Stimulated activated CD8-positive, alpha-beta memory T cell treated with anti-CD3 and anti-CD28 coated beads, Interleukin-4, amount 100 ng/mL, for 1 hour (primary cell): ENCODE data around the gene IGSF5.
"Not testable (repeated sequence)": the region's sequence is repeated elsewhere in the genome, so short reads cannot be mapped to it uniquely, and the experiment has no call there.

Experiments
- DNase-seq, 2 donors: peaks; one replicate each; pipeline ENCODE4 v3.0.0-alpha.2; 2020; ENCODE audit warnings: low read depth in 2 of 2, low spot score in 1 of 2

The IGSF5 gene

GRCh38 chr21:39744883-39745282 lies at the start of gene IGSF5:
IGSF5 (plus strand) TSS chr21:39745183; CDS start chr21:39745510, 327 bp downstream.
- not testable (repeated sequence) for DNase-seq

DNA sequence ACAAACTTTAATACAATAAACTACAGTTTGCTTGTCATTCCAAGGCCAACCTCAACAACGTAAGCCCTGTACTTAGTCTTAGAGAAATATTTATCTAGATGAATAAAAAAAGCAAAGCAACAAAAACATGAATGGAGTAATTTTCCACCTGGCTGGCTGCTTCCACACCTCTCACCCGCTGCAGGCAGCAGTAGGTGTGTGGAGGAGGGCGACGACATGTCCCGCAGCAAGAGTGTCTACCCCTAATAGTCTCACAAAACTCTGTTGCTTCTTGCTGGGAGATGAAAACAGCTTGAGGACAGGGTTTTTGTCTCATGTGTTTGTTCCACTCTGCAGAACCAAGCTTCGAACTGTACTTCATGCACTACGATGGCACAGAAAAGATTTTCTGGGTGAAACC lies 48.8 kb upstream of the IGSF5 start:
- DNase-seq, result no peak

GRCh38 chr21:39696618-39697017 lies 48.4 kb upstream of the IGSF5 start:
- no peak for DNase-seq

- no peak for DNase-seq
Observed at GRCh38 chr21:39700318-39700717, 44.7 kb upstream of the IGSF5 start.

DNA sequence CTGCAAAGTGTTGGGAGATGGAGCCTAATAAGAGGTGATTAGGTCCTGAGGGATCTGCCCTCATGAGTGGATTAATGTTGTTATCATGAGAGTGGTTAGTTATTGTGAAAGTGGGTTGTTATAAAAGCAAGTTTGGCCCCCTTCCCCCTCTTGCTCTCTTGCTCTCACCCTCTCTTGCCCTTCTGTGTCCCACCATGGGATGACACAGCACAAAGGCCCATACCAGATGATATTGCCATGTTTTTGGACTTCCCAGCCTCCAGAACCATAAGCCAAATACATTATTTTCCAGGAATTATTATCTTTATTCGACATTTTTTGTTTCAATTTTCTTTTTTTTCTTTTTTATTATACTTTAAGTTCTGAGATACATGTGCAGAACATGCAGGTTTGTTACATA lies 41.4 kb upstream of the IGSF5 start:
- DNase-seq, result no peak

- DNase-seq, result no peak
Observed at GRCh38 chr21:39705849-39706248, 39.1 kb upstream of the IGSF5 start.

DNA sequence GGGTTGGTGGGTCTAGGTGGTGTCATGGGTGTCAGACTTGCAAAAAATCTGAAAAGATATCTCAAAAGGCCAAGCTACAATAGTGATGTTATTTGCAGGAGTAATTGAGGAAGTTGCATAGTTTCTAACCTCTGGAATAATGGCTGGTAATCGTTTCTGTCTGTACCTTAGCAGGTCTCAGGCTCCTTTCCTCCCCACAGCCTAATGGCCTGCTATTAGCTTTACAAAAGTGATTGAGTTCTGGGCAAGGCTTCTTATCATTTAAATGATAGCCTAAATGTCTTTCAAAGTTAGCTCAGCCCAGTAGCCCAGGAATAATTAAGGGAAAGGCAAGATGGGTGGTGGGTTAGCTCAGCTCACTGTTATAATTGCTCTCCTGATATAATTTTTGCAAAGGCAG lies 37.7 kb upstream of the IGSF5 start:
- no peak for DNase-seq

DNA sequence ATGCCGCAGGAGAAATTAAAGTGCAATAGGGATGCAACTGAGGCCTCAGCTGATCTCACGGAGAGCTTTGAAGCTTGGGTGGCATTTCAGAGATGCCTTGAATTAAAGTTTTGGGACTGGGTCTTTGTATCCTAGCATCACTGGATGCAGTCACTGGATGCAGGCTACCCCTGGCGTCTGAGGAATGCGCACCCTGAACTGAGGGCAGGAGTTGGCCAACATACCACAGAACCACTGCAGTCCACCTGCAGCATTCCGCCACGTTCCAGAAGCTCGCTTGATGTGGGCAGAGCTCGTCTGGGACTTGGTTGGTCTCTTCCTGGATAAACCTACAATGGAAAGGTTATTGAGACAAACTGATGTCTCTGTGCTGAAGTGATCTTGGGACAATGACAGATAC lies 34.1 kb upstream of the IGSF5 start:
- DNase-seq, result no peak

- no peak for DNase-seq
Observed at GRCh38 chr21:39712273-39712672, 32.7 kb upstream of the IGSF5 start.

- no peak for DNase-seq
Observed at GRCh38 chr21:39712976-39713375, 32.0 kb upstream of the IGSF5 start.

DNA sequence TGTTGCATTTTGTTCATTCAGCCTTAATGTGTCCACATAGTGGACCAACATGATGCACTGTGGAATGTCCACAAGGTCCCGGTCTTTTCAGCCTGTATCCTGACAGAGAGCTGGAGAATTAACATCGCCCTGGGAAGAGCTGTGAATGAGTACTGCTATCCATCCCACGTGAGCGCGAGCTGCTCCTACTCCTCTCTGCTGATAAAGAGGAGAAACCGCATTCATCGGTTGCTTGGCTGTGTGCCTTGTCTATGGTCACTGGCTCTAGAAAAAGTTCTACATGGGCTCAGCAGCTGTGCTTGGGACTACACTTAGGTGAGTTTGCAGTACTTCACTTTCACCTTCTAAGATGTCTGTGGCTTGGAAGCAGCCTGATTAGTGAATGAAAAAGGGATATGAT lies 31.1 kb upstream of the IGSF5 start:
- DNase-seq, result no peak

- DNase-seq, result no peak
Observed at GRCh38 chr21:39714331-39714730, 30.7 kb upstream of the IGSF5 start.

DNA sequence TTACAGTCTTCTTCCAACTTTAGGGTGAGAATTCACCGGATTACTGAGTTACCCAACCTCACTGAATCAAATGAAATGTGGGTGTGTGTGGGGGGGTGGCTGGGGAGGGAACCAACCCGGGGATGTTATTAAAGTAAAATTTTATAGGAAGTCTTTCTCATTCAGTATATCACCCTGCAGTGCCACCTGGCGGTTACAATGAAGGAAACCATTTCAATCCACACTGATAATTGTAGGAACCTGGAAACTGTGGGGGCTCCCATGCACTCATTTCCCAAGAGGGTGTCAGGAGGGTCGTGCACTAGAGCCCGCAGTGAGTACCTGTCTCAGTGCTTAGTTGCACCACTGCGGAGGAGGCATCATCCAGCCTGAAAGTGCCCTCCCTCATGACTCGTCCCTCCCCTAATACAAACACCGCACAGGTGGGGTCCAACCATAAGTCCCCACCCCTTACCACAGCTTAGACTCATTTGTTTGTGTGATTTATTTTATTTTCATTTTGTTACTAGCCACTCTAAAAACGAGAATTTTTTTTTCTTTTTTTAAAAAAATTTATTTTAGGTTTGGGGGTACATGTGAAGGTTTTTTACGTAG lies 29.1 kb upstream of the IGSF5 start:
- DNase-seq, result no peak

DNA sequence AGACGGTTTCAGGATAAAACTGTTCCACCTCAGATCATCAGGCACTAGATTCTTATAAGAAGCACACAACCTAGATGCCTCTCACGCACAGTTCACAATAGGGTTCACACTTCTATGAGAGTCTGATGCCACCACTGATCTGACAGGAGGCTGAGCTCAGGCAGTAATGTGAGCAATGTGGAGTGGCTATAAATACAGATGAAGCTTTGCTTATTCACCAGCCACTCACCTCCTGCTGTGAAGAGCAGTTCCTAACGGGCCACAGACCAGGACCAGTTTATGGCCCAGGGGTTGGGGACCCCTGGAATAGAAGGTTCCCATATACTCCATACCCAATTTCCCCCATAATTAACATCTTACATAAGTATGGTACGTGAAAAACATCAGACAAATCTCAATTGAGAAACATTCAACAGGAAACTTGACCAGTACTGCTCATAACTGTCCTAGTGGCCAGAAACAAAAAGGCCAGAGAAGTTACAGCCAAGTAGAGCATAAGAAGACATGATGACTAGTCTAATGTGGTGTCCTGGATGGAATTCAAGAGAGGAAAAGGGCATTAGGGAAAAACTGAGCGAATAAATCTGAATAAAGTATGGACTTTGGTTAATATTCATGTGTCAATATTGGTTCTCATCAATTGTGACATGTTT lies 24.7 kb upstream of the IGSF5 start:
- DNase-seq, result no peak

DNA sequence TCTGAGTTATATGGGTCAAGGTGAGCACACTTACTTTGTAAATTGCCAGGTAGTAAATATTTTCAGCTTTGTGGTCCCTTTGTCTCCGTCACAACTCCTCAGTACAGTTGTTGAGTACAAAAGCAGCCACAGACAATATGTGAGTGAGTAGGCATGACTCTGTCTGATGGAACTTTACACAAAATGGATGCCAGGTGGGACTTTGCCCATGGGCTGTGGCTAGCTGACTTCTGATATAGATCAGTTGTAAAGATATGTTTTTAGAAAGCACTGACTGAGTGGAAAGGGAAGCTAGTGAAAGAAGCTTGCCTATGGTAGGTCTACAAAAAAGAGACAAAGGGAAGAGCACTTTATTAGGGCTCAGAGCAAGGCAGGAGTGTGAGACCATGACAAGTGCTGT lies 23.1 kb upstream of the IGSF5 start:
- DNase-seq, result no peak

- DNase-seq, result no peak
Observed at GRCh38 chr21:39724944-39725343, 20.0 kb upstream of the IGSF5 start.

DNA sequence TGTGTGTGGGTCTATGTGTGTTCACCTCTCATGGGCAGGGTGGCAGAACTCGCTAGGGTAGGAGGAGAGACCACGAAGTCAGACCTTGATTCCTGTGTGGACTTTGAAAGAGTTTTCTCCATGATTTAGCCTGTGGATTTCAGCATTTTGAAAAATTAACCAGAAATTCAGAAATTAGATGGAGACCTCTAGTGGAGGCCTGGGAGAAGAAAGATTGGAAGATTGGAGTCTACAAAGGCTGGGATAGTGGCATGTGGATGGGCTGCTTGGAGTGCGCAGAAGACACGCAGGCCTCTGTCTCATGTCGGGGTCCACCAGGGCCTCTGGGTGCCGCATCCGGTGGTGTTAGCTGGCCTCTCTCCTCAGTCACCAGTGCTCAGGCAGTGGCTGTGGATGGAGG lies 18.9 kb upstream of the IGSF5 start:
- DNase-seq, result no peak

GRCh38 chr21:39727401-39728120 lies 17.4 kb upstream of the IGSF5 start:
- DNase-seq, result no peak

DNA sequence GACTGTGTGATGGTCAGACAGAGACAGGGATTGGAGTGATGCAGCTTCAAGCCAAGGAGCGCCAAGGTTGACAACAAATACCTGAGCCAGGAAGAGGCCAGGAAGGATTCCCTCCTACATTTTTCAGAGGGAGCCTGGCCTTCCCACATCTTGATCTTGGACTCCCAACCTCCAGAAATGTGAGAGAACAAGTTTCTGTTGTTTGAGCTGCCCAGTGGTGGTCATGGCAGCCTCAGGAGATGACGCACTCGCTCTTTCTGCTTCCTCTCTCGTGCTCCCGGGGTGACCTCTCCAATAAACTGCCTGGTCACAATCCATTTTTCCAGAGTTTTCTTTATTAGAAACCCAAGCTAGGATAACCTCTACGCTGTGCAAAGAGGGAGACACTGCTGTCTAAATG lies 16.6 kb upstream of the IGSF5 start:
- no peak for DNase-seq

- DNase-seq, result no peak
Observed at GRCh38 chr21:39730418-39731157, 14.4 kb upstream of the IGSF5 start.

DNA sequence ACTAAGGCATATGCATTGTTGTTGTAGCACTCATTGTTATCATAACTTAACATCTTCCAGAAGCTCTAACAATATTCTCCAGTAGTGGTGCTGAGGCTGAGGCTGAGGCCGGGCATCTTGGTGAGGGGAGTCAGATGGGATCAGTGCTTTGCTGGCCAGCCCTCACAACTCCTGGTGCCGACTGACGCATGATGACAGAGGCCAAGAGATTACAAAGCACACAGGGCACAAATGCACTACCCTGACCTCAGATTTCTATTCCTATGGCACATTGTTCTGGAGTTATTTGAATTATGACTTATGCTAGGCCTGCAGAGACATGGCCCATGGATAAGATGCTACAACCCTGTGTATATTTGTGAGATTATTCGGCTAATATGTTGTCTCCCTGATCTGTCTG lies 8.3 kb upstream of the IGSF5 start:
- DNase-seq, result no peak
